ENCODE data around the gene CPNE5.
"Not testable (repeated sequence)": the region's sequence is repeated elsewhere in the genome, so short reads cannot be mapped to it uniquely, and the experiment has no call there.

Gene CPNE5

GRCh38 chr6:36718560-36718959, 120.7 kb downstream of the CPNE5 start:
- no peaks in the 10 kb centered on the region for H3K9me3 ChIP-seq (ENCODE audit: control insufficient read depth, insufficient read depth, low read depth, low read length)
- no peaks in the 10 kb centered on the region for H3K27me3 ChIP-seq (ENCODE audit: control insufficient read depth, insufficient read depth, low read length)
- H3K27ac ChIP-seq (ENCODE audit: low read depth, low read length): no peak overlapping the region
- H3K36me3 ChIP-seq (ENCODE audit: control insufficient read depth, insufficient read depth, low read length): no peaks in the 10 kb centered on the region
- no peak overlapping the region for H3K4me3 ChIP-seq (ENCODE audit: low read depth, low read length)
- peaks cover 14% of the 10 kb centered on the region for H3K4me1 ChIP-seq (ENCODE audit: control insufficient read depth, insufficient read depth, low read length)
- no peak overlapping the region for H3K9ac ChIP-seq (ENCODE audit: low read length)

GRCh38 chr6:36717871-36718540, 121.2 kb downstream of the CPNE5 start:
- Histone ChIP-seq H3K9me3 (ENCODE audit: control insufficient read depth, insufficient read depth, low read depth, low read length) (no peaks in the 10 kb centered on the region), H3K27me3 (ENCODE audit: control insufficient read depth, insufficient read depth, low read length) (no peaks in the 10 kb centered on the region), H3K27ac (ENCODE audit: low read depth, low read length) (no peak overlapping the region), H3K36me3 (ENCODE audit: control insufficient read depth, insufficient read depth, low read length) (no peaks in the 10 kb centered on the region), H3K9ac (ENCODE audit: low read length) (no peak overlapping the region), H3K4me1 (ENCODE audit: control insufficient read depth, insufficient read depth, low read length) (peaks cover 14% of the 10 kb centered on the region), H3K4me3 (ENCODE audit: low read depth, low read length) (no peak overlapping the region)

GRCh38 chr6:36717231-36717825, 121.9 kb downstream of the CPNE5 start:
- Histone ChIP-seq H3K9ac (ENCODE audit: low read length) (no peak overlapping the region), H3K4me3 (ENCODE audit: low read depth, low read length) (no peak overlapping the region), H3K27ac (ENCODE audit: low read depth, low read length) (no peak overlapping the region), H3K36me3 (ENCODE audit: control insufficient read depth, insufficient read depth, low read length) (no peaks in the 10 kb centered on the region), H3K9me3 (ENCODE audit: control insufficient read depth, insufficient read depth, low read depth, low read length) (no peaks in the 10 kb centered on the region), H3K27me3 (ENCODE audit: control insufficient read depth, insufficient read depth, low read length) (no peaks in the 10 kb centered on the region), H3K4me1 (ENCODE audit: control insufficient read depth, insufficient read depth, low read length) (peaks cover 14% of the 10 kb centered on the region)

GRCh38 chr6:36716476-36717093, 122.7 kb downstream of the CPNE5 start:
- H3K27me3 ChIP-seq (ENCODE audit: control insufficient read depth, insufficient read depth, low read length): no peaks in the 10 kb centered on the region
- H3K9ac ChIP-seq (ENCODE audit: low read length): no peak overlapping the region
- H3K27ac ChIP-seq (ENCODE audit: low read depth, low read length): no peak overlapping the region
- H3K4me1 ChIP-seq (ENCODE audit: control insufficient read depth, insufficient read depth, low read length): peaks cover 14% of the 10 kb centered on the region
- no peaks in the 10 kb centered on the region for H3K36me3 ChIP-seq (ENCODE audit: control insufficient read depth, insufficient read depth, low read length)
- no peak overlapping the region for H3K4me3 ChIP-seq (ENCODE audit: low read depth, low read length)
- no peaks in the 10 kb centered on the region for H3K9me3 ChIP-seq (ENCODE audit: control insufficient read depth, insufficient read depth, low read depth, low read length)

DNA sequence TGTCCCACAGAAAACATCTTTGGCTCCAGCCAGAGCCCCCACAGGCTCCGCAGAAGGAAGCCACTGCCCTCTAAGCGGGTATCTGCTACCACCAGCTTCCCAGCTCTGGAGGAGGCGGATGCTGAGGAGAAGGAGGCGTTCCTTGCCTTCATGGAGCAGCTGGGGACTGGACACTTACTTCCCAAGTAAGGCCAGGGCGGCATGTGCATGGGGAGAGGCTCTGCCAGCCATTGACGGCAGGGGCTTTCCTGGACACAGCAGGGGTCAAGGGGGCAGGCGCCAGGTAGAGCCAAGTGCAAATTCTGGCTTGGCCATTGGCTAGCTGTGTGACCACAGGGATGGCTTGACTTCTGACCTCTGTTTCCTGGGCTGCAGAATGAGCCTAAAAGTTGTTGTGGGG, 123.8 kb downstream of the CPNE5 start:
- no peaks in the 10 kb centered on the region for H3K27me3 ChIP-seq (ENCODE audit: control insufficient read depth, insufficient read depth, low read length)
- H3K4me1 ChIP-seq (ENCODE audit: control insufficient read depth, insufficient read depth, low read length): peaks cover 14% of the 10 kb centered on the region
- no peak overlapping the region for H3K27ac ChIP-seq (ENCODE audit: low read depth, low read length)
- H3K4me3 ChIP-seq (ENCODE audit: low read depth, low read length): no peak overlapping the region
- no peak overlapping the region for H3K9ac ChIP-seq (ENCODE audit: low read length)
- H3K36me3 ChIP-seq (ENCODE audit: control insufficient read depth, insufficient read depth, low read length): no peaks in the 10 kb centered on the region
- H3K9me3 ChIP-seq (ENCODE audit: control insufficient read depth, insufficient read depth, low read depth, low read length): no peaks in the 10 kb centered on the region

- Histone ChIP-seq H3K27me3 (ENCODE audit: control insufficient read depth, insufficient read depth, low read length) (no peaks in the 10 kb centered on the region), H3K27ac (ENCODE audit: low read depth, low read length) (no peak overlapping the region), H3K9ac (ENCODE audit: low read length) (no peak overlapping the region), H3K4me3 (ENCODE audit: low read depth, low read length) (no peak overlapping the region), H3K36me3 (ENCODE audit: control insufficient read depth, insufficient read depth, low read length) (no peaks in the 10 kb centered on the region), H3K4me1 (ENCODE audit: control insufficient read depth, insufficient read depth, low read length) (peaks cover 14% of the 10 kb centered on the region), H3K9me3 (ENCODE audit: control insufficient read depth, insufficient read depth, low read depth, low read length) (no peaks in the 10 kb centered on the region)
Measured at GRCh38 chr6:36714511-36714910, 124.7 kb downstream of the CPNE5 start.

- H3K36me3 ChIP-seq (ENCODE audit: control insufficient read depth, insufficient read depth, low read length): no peaks in the 10 kb centered on the region
- no peak overlapping the region for H3K9ac ChIP-seq (ENCODE audit: low read length)
Measured at GRCh38 chr6:36713846-36714245, 125.4 kb downstream of the CPNE5 start.

GRCh38 chr6:36712816-36713215, 126.4 kb downstream of the CPNE5 start:
- Histone ChIP-seq H3K4me3 (ENCODE audit: low read depth, low read length) (no peak overlapping the region), H3K9ac (ENCODE audit: low read length) (no peak overlapping the region), H3K27me3 (ENCODE audit: control insufficient read depth, insufficient read depth, low read length) (no peaks in the 10 kb centered on the region), H3K36me3 (ENCODE audit: control insufficient read depth, insufficient read depth, low read length) (no peaks in the 10 kb centered on the region), H3K9me3 (ENCODE audit: control insufficient read depth, insufficient read depth, low read depth, low read length) (no peaks in the 10 kb centered on the region), H3K4me1 (ENCODE audit: control insufficient read depth, insufficient read depth, low read length) (peaks cover 8% of the 10 kb centered on the region), H3K27ac (ENCODE audit: low read depth, low read length) (no peak overlapping the region)

More at GRCh38 chr6:36713846-36714245, 125.4 kb downstream of the CPNE5 start:
- H3K27ac ChIP-seq (ENCODE audit: low read depth, low read length): no peak overlapping the region
- no peaks in the 10 kb centered on the region for H3K9me3 ChIP-seq (ENCODE audit: control insufficient read depth, insufficient read depth, low read depth, low read length)
- peaks cover 14% of the 10 kb centered on the region for H3K4me1 ChIP-seq (ENCODE audit: control insufficient read depth, insufficient read depth, low read length)
- no peak overlapping the region for H3K4me3 ChIP-seq (ENCODE audit: low read depth, low read length)
- H3K27me3 ChIP-seq (ENCODE audit: control insufficient read depth, insufficient read depth, low read length): no peaks in the 10 kb centered on the region

DNA sequence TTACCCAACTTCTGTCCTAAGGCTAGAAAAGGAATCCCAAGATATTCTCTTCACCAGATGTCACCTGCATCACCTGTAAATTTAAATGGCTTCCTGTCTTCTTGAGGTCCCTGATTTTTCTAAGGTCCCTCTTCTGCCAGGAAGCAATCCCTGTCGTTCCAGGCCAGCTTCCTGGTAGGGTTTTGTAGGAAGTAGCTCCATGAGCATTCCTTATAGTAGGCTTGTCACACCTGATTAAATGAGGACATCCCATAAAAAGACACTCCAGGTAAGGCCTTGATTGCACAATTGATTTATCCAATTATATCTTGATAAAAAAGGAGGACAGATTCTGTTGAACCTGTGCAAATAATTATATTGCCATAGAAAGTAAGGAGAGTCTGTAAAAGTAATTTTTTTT, 132.9 kb downstream of the CPNE5 start:
- Histone ChIP-seq H3K27ac (ENCODE audit: low read depth, low read length) (no peak overlapping the region), H3K4me1 (ENCODE audit: control insufficient read depth, insufficient read depth, low read length) (no peaks in the 10 kb centered on the region), H3K36me3 (ENCODE audit: control insufficient read depth, insufficient read depth, low read length) (no peaks in the 10 kb centered on the region), H3K9me3 (ENCODE audit: control insufficient read depth, insufficient read depth, low read depth, low read length) (no peaks in the 10 kb centered on the region), H3K4me3 (ENCODE audit: low read depth, low read length) (no peak overlapping the region), H3K27me3 (ENCODE audit: control insufficient read depth, insufficient read depth, low read length) (no peaks in the 10 kb centered on the region), H3K9ac (ENCODE audit: low read length) (no peak overlapping the region)

- not testable (repeated sequence) for H3K36me3 ChIP-seq (ENCODE audit: control insufficient read depth, insufficient read depth, low read length); H3K9ac ChIP-seq (ENCODE audit: low read length); H3K27ac ChIP-seq (ENCODE audit: low read depth, low read length); H3K9me3 ChIP-seq (ENCODE audit: control insufficient read depth, insufficient read depth, low read depth, low read length); H3K27me3 ChIP-seq (ENCODE audit: control insufficient read depth, insufficient read depth, low read length); H3K4me1 ChIP-seq (ENCODE audit: control insufficient read depth, insufficient read depth, low read length); H3K4me3 ChIP-seq (ENCODE audit: low read depth, low read length)
Measured at GRCh38 chr6:36704961-36705577, 134.2 kb downstream of the CPNE5 start.

DNA sequence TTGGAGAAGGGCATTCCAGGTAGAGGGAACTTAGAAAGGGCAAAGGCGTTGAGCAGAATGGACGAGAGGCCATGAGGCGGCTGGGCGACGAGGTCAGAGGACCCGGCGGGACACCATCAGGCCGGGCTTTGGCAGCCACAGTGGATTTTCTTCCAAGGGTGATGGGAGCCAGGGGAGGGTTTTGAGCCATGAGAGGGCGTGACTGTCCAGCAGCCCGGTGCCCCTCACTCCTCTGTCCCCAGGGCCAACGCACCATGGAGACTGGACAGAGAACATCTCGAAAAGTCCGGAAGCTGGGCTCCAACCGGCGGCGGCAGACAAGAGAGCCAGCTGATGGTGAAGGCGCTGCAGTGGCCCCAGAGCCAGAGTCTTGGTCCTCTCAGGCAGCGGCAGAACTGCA, 135.3 kb downstream of the CPNE5 start:
- no peak overlapping the region for H3K4me3 ChIP-seq (ENCODE audit: low read depth, low read length)
- no peak overlapping the region for H3K27ac ChIP-seq (ENCODE audit: low read depth, low read length)
- H3K9ac ChIP-seq (ENCODE audit: low read length): no peak overlapping the region
- H3K4me1 ChIP-seq (ENCODE audit: control insufficient read depth, insufficient read depth, low read length): no peaks in the 10 kb centered on the region
- no peaks in the 10 kb centered on the region for H3K27me3 ChIP-seq (ENCODE audit: control insufficient read depth, insufficient read depth, low read length)
- no peaks in the 10 kb centered on the region for H3K36me3 ChIP-seq (ENCODE audit: control insufficient read depth, insufficient read depth, low read length)
- H3K9me3 ChIP-seq (ENCODE audit: control insufficient read depth, insufficient read depth, low read depth, low read length): no peaks in the 10 kb centered on the region
